Stomach (tissue), 9 donors: ENCODE data around the gene NMT1. TPM values are rescaled to one million over a fixed set of nuclear protein-coding genes. Genes with fewer than 3 reads are reported as not detected.

Source experiments
- DNase-seq, 2 donors: peaks; one replicate each; pipeline versions ENCODE4 v3.0.0 to v3.0.0-alpha.2; 2013 to 2019
- H3K27ac ChIP-seq, 5 donors: fragments of 200-600 bp in 4 of 5; sonication (generic) in 4 of 5; one replicate each; pipeline ENCODE4 v1.5.1; 2013 to 2019; ENCODE audit warnings: mild to moderate bottlenecking in 1 of 5, moderate library complexity in 1 of 5
- H3K27me3 ChIP-seq, 3 donors: fragments of 200-600 bp; sonication (generic); one replicate each; pipeline ENCODE4 v1.5.1; 2017 to 2019; ENCODE audit warnings: mixed run types in 1 of 3
- H3K36me3 ChIP-seq, 4 donors: fragments of 200-600 bp; sonication (generic); 1 replicate in 3 of 4; 2 replicates in 1 of 4; pipeline ENCODE4 v1.5.1; 2016 to 2019
- H3K4me1 ChIP-seq, 4 donors: fragments of 200-600 bp; sonication (generic); one replicate each; pipeline ENCODE4 v1.5.1; 2016 to 2019
- H3K4me3 ChIP-seq, 4 donors: fragments of 200-600 bp; sonication (generic) in 3 of 4; one replicate each; pipeline ENCODE4 v1.5.1; 2016 to 2019; ENCODE audit warnings: mild to moderate bottlenecking in 1 of 4
- H3K9me3 ChIP-seq, 4 donors: fragments of 200-600 bp; sonication (generic); one replicate each; pipeline ENCODE4 v1.5.1; 2016 to 2019
- EP300 ChIP-seq: sonication (generic); formaldehyde crosslinking; IDR thresholded peaks from one replicate; pipeline ENCODE4 v1.6.1; 2017; ENCODE audit warnings: antibody characterized with exemption
- POLR2A ChIP-seq, 4 donors: fragments of 450-650 bp; IDR thresholded peaks; one replicate each; pipeline ENCODE4 v1.6.1; 2016; ENCODE audit warnings: antibody characterized with exemption in 4 of 4, control low read depth in 2 of 4, mild to moderate bottlenecking in 1 of 4, moderate library complexity in 1 of 4
- POLR2AphosphoS5 ChIP-seq, 3 donors: sonication (generic); formaldehyde crosslinking; IDR thresholded peaks; one replicate each; pipeline ENCODE4 v1.6.1; 2016; ENCODE audit warnings: antibody characterized with exemption in 3 of 3
- WGBS, 5 donors: extraction: QIAGEN DNeasy Blood & Tissue Kit in 3 of 5; methylation state at CpG; one replicate each; pipeline versions ENCODE4 v1.1.5 to v1.1.7; 2013 to 2018; 5-methylcytosine and 5-hydroxymethylcytosine counted together
- intact Hi-C: fragments of 100-400 bp; cut with DNase I; formaldehyde crosslinking; loops from one replicate; pipeline ENCODE4 v1.15.1; 2023; ENCODE audit warnings: low total_unique reads
- polyA plus RNA-seq, 3 donors: library from polyadenylated mRNA; stranded (reverse); fragments of 200-250 nt; gene quantifications; one replicate each; pipeline ENCODE4 v1.2.3, GENCODE V29; 2013
- total RNA-seq, 5 donors: library from RNA; depleted of rRNA; stranded (reverse); fragments of >200 nt; gene quantifications; one replicate each; pipeline versions ENCODE4 v1.1.0 to v1.2.3, GENCODE V29; 2014 to 2016
- TF ChIP-seq, protein P1 (sequence below), 7 experiments: fragments of 450-650 bp in 4 of 7; fragments of 200-600 bp in 3 of 7; sonication (generic) in 3 of 7; IDR thresholded peaks; one replicate each; pipeline ENCODE4 v1.5.1; 2016 to 2019; ENCODE audit warnings: antibody characterized with exemption in 7 of 7, control low read depth in 2 of 7, mild to moderate bottlenecking in 1 of 7
- donor health status: healthy with polysubstance abuse.
- donor health status: Bipolar disorder and iron deficiency.
- donor health status: healthy.

The NMT1 gene
- total and polyA plus RNA-seq, 8 donors, result 23.3 to 230 (median 73.5) TPM

DNA sequence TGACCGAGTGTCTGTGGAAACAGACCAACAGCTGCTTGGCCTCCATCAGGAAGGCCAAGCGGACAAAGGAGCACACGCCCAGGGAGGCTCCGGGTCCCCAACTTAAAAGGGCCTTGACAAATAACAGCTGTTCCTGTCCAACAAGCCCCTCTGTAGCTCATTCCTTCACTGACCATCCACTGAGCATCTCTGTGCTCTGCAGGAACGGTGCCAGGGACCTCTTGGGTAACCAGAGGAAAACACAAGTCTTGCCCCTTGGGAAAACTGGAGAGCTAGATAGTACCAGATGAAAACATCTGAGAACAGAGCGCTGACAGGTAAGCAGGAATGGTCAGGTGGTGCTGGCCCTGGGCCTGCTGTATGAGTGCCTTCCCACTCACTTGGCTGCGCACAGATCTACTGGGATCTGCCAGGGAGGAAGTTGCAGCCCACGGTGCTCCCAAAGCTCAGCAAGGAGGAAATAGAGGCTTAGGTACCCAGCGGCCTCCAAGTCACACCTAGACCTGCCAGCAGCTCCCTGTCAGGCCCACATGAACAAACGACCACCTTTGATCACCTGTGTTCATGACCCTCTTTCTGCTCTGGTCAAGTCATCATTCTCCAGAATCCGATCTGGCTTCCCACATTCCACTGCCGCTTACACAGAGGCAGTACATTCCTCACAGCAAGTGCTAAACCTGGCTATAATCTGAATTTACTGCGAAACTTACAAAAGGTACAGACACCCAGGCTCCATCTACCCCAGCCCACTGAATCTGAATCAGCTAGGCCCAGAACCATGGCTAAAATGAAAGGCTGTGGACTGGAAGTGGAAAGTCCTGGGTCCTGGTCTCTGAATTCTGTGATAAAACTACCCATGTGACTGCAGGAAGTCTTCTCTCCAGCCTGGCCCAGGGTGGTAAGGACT is 22.1 kb upstream of the NMT1 start:
- no peaks in the 10 kb centered on the region for H3K27me3 ChIP-seq
- peak in 1 of 2 donors; percentile 53 for DNase-seq
- TF ChIP-seq POLR2A (IDR thresholded peaks at IDR 0.05) (no peak), POLR2AphosphoS5 (IDR thresholded peaks at IDR 0.05) (no peak), EP300 (no peak)
- TF ChIP-seq, protein P1, sequence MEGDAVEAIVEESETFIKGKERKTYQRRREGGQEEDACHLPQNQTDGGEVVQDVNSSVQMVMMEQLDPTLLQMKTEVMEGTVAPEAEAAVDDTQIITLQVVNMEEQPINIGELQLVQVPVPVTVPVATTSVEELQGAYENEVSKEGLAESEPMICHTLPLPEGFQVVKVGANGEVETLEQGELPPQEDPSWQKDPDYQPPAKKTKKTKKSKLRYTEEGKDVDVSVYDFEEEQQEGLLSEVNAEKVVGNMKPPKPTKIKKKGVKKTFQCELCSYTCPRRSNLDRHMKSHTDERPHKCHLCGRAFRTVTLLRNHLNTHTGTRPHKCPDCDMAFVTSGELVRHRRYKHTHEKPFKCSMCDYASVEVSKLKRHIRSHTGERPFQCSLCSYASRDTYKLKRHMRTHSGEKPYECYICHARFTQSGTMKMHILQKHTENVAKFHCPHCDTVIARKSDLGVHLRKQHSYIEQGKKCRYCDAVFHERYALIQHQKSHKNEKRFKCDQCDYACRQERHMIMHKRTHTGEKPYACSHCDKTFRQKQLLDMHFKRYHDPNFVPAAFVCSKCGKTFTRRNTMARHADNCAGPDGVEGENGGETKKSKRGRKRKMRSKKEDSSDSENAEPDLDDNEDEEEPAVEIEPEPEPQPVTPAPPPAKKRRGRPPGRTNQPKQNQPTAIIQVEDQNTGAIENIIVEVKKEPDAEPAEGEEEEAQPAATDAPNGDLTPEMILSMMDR (IDR thresholded peaks at IDR 0.05), result no peak
- intact Hi-C loops, result no loop called here
- peak overlapping the region in 3 of 5 donors; percentile 2 to 46 (median 17) for H3K27ac ChIP-seq
- peaks cover 8 to 55% (median 40%) of the 10 kb centered on the region in 4 donors for H3K4me1 ChIP-seq
- peaks cover 3 to 17% (median 13%) of the 10 kb centered on the region in 4 donors for H3K36me3 ChIP-seq
- WGBS, 5 donors, result 67 to 72% (median 71%) methylated on average over 12 to 13 of the region's 13 CpGs
- H3K4me3 ChIP-seq, result no peak overlapping the region
- H3K9me3 ChIP-seq, result no peaks in the 10 kb centered on the region

DNA sequence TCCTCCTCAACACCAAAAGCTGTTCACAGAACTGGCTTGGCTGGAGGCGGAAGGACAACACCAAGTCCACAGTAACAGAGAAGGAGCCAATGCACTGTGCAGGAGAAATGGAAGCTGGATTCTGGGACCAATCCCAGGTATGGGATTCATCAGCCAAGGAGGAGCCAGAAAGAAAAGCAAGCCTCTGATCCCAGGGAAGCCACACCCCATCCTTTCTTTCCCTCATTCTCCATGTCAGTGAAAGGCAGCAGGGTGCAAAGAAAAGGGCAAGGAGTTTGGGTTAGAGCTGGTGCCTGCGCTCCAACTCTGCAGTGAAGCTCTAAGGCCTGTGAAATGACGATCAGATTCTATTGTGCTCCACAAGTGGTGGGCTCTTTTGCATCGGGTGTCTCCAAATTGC is 20.7 kb upstream of the NMT1 start:
- H3K27ac ChIP-seq, result peak overlapping the region in 1 of 5 donors; percentile 22
- H3K9me3 ChIP-seq, result no peaks in the 10 kb centered on the region
- intact Hi-C loops, result no loop called here
- H3K4me3 ChIP-seq, result no peak overlapping the region
- DNase-seq, result no peak
- TF ChIP-seq EP300, result no peak
- TF ChIP-seq POLR2AphosphoS5 (IDR thresholded peaks at IDR 0.05), result no peak
- TF ChIP-seq POLR2A (IDR thresholded peaks at IDR 0.05), result no peak
- TF ChIP-seq, protein P1 (IDR thresholded peaks at IDR 0.05), result no peak
- H3K27me3 ChIP-seq, result no peaks in the 10 kb centered on the region
- peaks cover 0 to 5% (median 3%) of the 10 kb centered on the region in 4 donors for H3K36me3 ChIP-seq
- peaks cover 11 to 66% (median 46%) of the 10 kb centered on the region in 4 donors for H3K4me1 ChIP-seq
- WGBS, 5 donors, result 68 to 77% (median 73%) methylated on average over 4 of the region's 4 CpGs

DNA sequence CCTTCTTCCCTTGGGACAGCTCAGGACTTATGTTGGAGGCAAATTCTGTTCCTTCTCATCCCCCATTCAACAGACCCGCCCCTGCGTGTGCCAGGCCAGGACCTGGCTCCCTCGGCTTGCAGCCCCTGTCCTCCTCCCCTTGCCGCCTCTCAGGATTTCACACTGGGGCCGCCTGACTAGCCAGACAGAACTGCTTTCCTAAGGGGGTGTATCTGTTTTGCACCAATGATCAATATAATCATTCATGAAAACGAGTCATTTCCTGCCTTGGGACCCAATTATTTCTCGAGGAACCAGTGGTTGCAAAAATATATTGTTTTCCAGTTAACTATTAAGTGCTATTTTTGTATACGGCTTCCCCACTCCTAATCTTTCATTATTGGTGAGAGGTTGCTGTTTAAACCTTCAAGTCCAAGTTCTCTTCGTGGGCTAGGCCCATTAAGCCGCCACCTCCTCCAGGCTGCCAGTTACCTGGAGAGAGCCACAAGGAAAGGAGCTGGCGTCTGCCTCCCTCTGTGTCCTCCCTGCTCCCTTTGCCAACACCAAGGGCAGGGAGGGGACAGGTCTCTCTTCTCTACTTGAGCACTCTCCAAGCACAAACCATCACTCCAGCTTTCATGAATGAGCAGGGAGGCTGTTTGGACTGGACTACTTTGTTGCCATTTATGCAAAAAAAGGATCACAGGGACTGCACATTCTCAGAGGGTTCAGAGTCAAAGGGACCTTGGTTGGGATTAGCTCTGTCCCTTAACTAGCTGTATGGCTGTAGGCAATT is 18.6 kb upstream of the NMT1 start:
- Histone ChIP-seq H3K4me1 (peaks cover 11 to 74% (median 48%) of the 10 kb centered on the region in 4 donors), H3K27me3 (no peaks in the 10 kb centered on the region), H3K36me3 (no peaks in the 10 kb centered on the region), H3K9me3 (no peaks in the 10 kb centered on the region), H3K4me3 (no peak overlapping the region), H3K27ac (no peak overlapping the region)
- TF ChIP-seq, protein P1 (IDR thresholded peaks at IDR 0.05), result no peak
- TF ChIP-seq POLR2A (IDR thresholded peaks at IDR 0.05), result no peak
- no peak for TF ChIP-seq EP300
- TF ChIP-seq POLR2AphosphoS5 (IDR thresholded peaks at IDR 0.05), result no peak
- DNase-seq, result no peak
- intact Hi-C loops, result no loop called here
- 78 to 84% (median 82%) methylated on average over 11 of the region's 11 CpGs for WGBS, 5 donors

DNA sequence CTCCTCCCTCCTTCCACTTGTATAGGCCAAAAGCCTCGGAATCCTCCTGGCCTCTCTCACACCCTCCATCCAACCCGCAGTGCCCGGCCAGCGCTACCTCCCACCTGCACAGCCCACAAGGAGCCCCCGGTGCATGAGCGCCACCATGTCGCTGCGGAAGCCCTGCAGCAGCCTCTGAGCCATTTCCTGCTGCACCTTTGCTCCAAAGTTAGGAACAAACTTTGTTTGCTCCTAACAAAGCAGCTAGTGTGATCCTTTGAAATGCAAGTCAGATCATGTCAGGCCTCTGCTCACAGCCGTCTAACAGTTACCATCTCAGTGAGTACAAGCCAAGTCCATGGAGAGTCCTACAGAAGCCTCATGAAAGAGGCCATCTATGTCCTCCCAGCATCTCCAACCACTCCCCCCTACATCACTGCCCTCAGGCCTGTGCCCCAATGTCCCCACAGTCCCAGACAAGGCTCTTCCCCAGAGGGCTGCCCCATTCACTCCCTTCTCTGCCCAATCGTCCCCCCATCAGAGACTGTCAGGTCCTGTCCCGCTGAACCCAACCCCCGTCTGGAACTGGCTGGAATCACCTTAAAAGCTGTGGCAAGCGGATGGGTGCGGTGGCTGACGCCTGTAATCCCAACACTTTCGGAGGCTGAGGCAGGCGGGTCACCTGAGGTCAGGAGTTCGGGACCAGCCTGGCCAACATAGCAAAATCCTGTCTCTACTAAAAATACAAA is 17.1 kb upstream of the NMT1 start:
- Histone ChIP-seq H3K27ac (no peak overlapping the region), H3K4me1 (peaks cover 11 to 74% (median 45%) of the 10 kb centered on the region in 4 donors), H3K27me3 (no peaks in the 10 kb centered on the region), H3K9me3 (no peaks in the 10 kb centered on the region), H3K4me3 (no peak overlapping the region), H3K36me3 (no peaks in the 10 kb centered on the region)
- intact Hi-C loops, result no loop called here
- no peak for DNase-seq
- TF ChIP-seq POLR2A (IDR thresholded peaks at IDR 0.05), result no peak
- TF ChIP-seq, protein P1 (IDR thresholded peaks at IDR 0.05), result no peak
- no peak for TF ChIP-seq EP300
- TF ChIP-seq POLR2AphosphoS5 (IDR thresholded peaks at IDR 0.05), result no peak
- 82 to 92% (median 87%) methylated on average over 18 of the region's 18 CpGs for WGBS, 5 donors
